IPS DF 6.9 (cell line): ENCODE results near the gene STRADA.

Experiments
- DNase-seq: peaks from one replicate; pipeline ENCODE4 v3.0.0-alpha.2; 2013; ENCODE audit warnings: low read depth, low spot score
- H3K27ac ChIP-seq: one replicate; pipeline ENCODE4 v1.5.1; 2013; ENCODE audit warnings: low read length, control low read depth
- H3K27me3 ChIP-seq: 2 replicates; pipeline ENCODE4 v1.6.1; 2013; ENCODE audit warnings: mild to moderate bottlenecking, low read length; ENCODE audit not compliant: control insufficient read depth, insufficient read depth
- H3K36me3 ChIP-seq: 2 replicates; pipeline ENCODE4 v1.6.1; 2013; ENCODE audit warnings: low read length; ENCODE audit not compliant: control insufficient read depth, insufficient read depth
- H3K4me1 ChIP-seq: 2 replicates; pipeline ENCODE4 v1.6.1; 2013; ENCODE audit warnings: low read length; ENCODE audit not compliant: control insufficient read depth, insufficient read depth
- H3K4me3 ChIP-seq: 2 replicates; pipeline ENCODE4 v1.5.1; 2013; ENCODE audit warnings: mild to moderate bottlenecking, low read length
- H3K9me3 ChIP-seq: 2 replicates; pipeline ENCODE4 v1.6.1; 2013; ENCODE audit warnings: low read length, inconsistent platforms; ENCODE audit not compliant: control insufficient read depth, insufficient read depth
- WGBS: extraction: QIAGEN DNeasy Blood & Tissue Kit; methylation state at CpG from one replicate; pipeline ENCODE4 v1.1.7; 2013; ENCODE audit warnings: mixed read lengths, missing lambda C conversion rate; ENCODE audit not compliant: insufficient read length, insufficient coverage; 5-methylcytosine and 5-hydroxymethylcytosine counted together

Gene STRADA

DNA sequence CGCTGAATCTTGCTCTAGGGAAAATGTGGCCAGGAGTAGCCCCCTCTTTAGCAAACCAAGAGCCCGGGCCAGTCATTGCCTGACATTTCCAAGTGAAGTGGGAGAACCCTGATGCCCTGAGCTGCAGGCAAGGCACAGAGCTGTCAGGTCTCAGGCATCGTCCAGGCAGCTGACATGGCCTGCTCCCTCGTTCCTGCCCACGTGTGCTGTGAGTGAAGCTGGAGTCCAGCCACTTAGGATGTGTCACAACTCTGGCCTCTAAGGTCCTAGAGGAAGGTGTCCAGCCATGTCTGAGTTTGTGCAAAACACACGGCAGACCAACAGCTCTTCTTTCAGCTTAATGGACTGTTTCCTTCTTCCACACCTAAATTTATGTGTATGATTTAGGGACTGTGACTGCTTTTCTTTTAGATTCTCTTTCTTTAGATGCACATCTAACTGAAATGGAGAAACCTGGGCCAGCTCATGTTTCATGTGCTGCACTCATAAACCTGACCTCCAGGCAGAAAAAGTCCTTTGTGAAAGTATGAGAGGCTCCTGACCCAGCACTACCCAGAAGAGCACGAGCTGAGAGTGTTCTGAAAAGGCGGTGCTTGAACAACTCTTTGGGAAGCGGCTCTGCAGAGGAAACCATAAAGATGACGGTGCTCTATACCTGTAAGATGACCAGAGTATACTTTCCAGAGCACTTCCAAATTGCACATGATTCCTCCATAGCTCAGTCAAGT, 26.9 kb downstream of the STRADA start:
- no peak overlapping the region for H3K4me3 ChIP-seq
- WGBS = no CpG with 5 or more reads among the region's 10 CpGs
- DNase-seq = no peak
- no peaks in the 10 kb centered on the region for H3K27me3 ChIP-seq
- H3K36me3 ChIP-seq = no peaks in the 10 kb centered on the region; the same call in 1 of the 2 replicates
- no peaks in the 10 kb centered on the region for H3K9me3 ChIP-seq
- no peaks in the 10 kb centered on the region for H3K4me1 ChIP-seq
- no peak overlapping the region for H3K27ac ChIP-seq

- Histone ChIP-seq H3K4me3 (no peak overlapping the region), H3K4me1 (no peaks in the 10 kb centered on the region; the same call in 1 of the 2 replicates), H3K27ac (no peak overlapping the region), H3K36me3 (peaks cover 4% of the 10 kb centered on the region; the same call in 1 of the 2 replicates), H3K27me3 (no peaks in the 10 kb centered on the region), H3K9me3 (no peaks in the 10 kb centered on the region)
- no peak for DNase-seq
- no CpG with 5 or more reads among the region's 6 CpGs for WGBS
Measured at GRCh38 chr17:63709110-63709509, 32.5 kb downstream of the STRADA start.

DNA sequence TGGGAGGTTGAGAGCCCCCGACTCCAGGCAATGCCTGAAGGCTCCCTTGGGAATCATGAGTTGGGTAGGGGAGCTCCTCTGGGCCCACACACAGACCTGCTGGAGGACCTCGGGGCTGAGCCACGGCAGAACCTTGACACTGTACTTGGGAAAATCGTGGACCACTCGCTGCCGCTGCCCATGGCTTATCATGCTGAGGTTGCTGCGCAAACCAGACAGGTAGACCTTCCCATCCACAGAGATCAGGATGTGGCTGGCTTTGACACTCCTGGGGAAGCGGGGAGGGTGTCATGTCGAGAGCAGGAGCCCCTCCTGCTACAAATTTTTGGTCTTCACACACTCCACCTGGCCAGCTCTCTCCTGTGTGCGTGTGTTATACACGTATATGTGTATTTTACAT, 34.4 kb downstream of the STRADA start:
- Histone ChIP-seq H3K4me3 (no peak overlapping the region), H3K27me3 (no peaks in the 10 kb centered on the region), H3K27ac (no peak overlapping the region), H3K9me3 (no peaks in the 10 kb centered on the region), H3K4me1 (no peaks in the 10 kb centered on the region; the same call in 1 of the 2 replicates), H3K36me3 (peaks cover 4% of the 10 kb centered on the region; the same call in 1 of the 2 replicates)
- DNase-seq = no peak
- WGBS = no CpG with 5 or more reads among the region's 11 CpGs

- Histone ChIP-seq H3K27me3 (no peaks in the 10 kb centered on the region), H3K36me3 (peaks cover 4% of the 10 kb centered on the region; the same call in 1 of the 2 replicates), H3K4me3 (no peak overlapping the region), H3K4me1 (peaks cover under 1% of the 10 kb centered on the region), H3K27ac (no peak overlapping the region), H3K9me3 (no peaks in the 10 kb centered on the region)
- WGBS = no CpG with 5 or more reads among the region's 7 CpGs
- DNase-seq = no peak
Measured at GRCh38 chr17:63706336-63707082, 35.1 kb downstream of the STRADA start.

- WGBS = no CpG with 5 or more reads among the region's 3 CpGs
- Histone ChIP-seq H3K27me3 (no peaks in the 10 kb centered on the region), H3K4me1 (peaks cover 5% of the 10 kb centered on the region), H3K27ac (no peak overlapping the region), H3K9me3 (no peaks in the 10 kb centered on the region), H3K4me3 (no peak overlapping the region), H3K36me3 (peaks cover 4% of the 10 kb centered on the region; the same call in 1 of the 2 replicates)
- no peak for DNase-seq
Measured at GRCh38 chr17:63705657-63706056, 35.9 kb downstream of the STRADA start.

DNA sequence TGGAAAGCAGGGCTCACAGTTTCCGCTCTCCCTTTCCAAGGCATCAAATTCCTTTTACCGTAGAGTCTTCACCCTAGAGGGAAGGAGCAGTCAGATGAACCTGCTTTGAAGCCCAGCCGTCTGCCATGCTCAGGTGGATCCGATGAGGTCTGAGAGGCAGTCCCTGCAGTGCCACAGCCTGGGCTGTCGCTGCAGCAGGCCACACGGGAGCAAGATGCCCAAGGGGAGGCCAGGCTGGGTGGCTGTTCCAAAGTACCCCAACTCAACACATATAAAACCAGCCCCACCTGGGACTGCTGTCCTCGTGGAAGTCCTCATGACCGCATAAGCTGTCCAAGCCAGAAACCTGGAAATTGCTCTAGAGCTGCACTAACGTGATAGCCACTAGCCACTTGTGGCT, 36.8 kb downstream of the STRADA start:
- no peak overlapping the region for H3K27ac ChIP-seq
- H3K4me3 ChIP-seq = no peak overlapping the region
- peaks cover 4% of the 10 kb centered on the region; the same call in 1 of the 2 replicates for H3K36me3 ChIP-seq
- no peaks in the 10 kb centered on the region for H3K27me3 ChIP-seq
- peaks cover 5% of the 10 kb centered on the region for H3K4me1 ChIP-seq
- no peak for DNase-seq
- no CpG with 5 or more reads among the region's 9 CpGs for WGBS
- H3K9me3 ChIP-seq = no peaks in the 10 kb centered on the region

GRCh38 chr17:63704259-63704576, 37.4 kb downstream of the STRADA start:
- Histone ChIP-seq H3K36me3 (peaks cover 4% of the 10 kb centered on the region; the same call in 1 of the 2 replicates), H3K27ac (no peak overlapping the region), H3K27me3 (no peaks in the 10 kb centered on the region), H3K4me3 (no peak overlapping the region), H3K4me1 (peaks cover 5% of the 10 kb centered on the region), H3K9me3 (no peaks in the 10 kb centered on the region)
- WGBS = no CpG with 5 or more reads among the region's 11 CpGs
- no peak for DNase-seq

GRCh38 chr17:63703556-63704258, 37.9 kb downstream of the STRADA start:
- no CpG with 5 or more reads among the region's 16 CpGs for WGBS
- Histone ChIP-seq H3K36me3 (no peaks in the 10 kb centered on the region; the same call in 1 of the 2 replicates), H3K4me3 (no peak overlapping the region), H3K4me1 (peaks cover 6% of the 10 kb centered on the region), H3K9me3 (no peaks in the 10 kb centered on the region), H3K27ac (no peak overlapping the region), H3K27me3 (no peaks in the 10 kb centered on the region)
- DNase-seq = no peak

DNA sequence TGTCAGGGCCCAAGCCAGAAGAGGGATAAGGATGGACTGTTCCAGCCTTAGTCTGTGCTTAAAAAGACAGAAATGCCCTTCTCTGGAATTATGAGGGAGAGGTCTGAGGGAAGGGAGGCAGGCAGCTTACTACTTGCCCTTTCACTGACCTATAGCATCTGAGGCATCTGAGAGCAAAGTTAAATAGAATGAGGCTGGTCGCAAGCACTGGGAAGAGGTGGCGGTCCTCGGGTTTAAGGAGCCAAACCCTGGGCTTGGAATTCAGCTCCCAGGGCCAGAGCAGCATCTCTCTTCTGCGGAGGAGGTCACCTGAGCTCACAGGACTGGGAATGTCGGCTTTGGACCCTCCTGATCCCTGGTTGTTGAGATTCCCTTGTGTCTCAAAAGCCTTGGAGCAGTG, 38.6 kb downstream of the STRADA start:
- H3K27ac ChIP-seq = no peak overlapping the region
- H3K4me3 ChIP-seq = no peak overlapping the region
- no peaks in the 10 kb centered on the region for H3K27me3 ChIP-seq
- H3K36me3 ChIP-seq = no peaks in the 10 kb centered on the region
- no peak for DNase-seq
- H3K9me3 ChIP-seq = no peaks in the 10 kb centered on the region
- peaks cover 10% of the 10 kb centered on the region for H3K4me1 ChIP-seq
- no CpG with 5 or more reads among the region's 5 CpGs for WGBS

- Histone ChIP-seq H3K36me3 (no peaks in the 10 kb centered on the region), H3K4me1 (peaks cover 10% of the 10 kb centered on the region), H3K27me3 (no peaks in the 10 kb centered on the region), H3K4me3 (no peak overlapping the region), H3K9me3 (no peaks in the 10 kb centered on the region), H3K27ac (no peak overlapping the region)
- WGBS = no CpG with 5 or more reads among the region's 6 CpGs
- no peak for DNase-seq
Measured at GRCh38 chr17:63702721-63703015, 38.9 kb downstream of the STRADA start.
